Epidermal melanocyte (primary cell): ENCODE data around the gene RFXANK.
"Not testable (repeated sequence)": the region's sequence is repeated elsewhere in the genome, so short reads cannot be mapped to it uniquely, and the experiment has no call there.

ENCODE experiments used
- DNase-seq: peaks from one replicate; pipeline ENCODE4 v3.0.0; 2011; ENCODE audit warnings: low spot score; ENCODE audit not compliant: insufficient read length

RFXANK gene

GRCh38 chr19:19169236-19170052 lies 22.6 kb upstream of the RFXANK start:
- DNase-seq = no peak

- no peak for DNase-seq
Measured at GRCh38 chr19:19170053-19170872, 21.8 kb upstream of the RFXANK start, which contains the start of gene MEF2B. Gene MEF2B, minus strand, starts transcription at chr19:19170263. Its CDS starts 19,528 bp downstream, at chr19:19150735.

- no peak for DNase-seq
Measured at GRCh38 chr19:19170873-19171672, 21.0 kb upstream of the RFXANK start.

DNA sequence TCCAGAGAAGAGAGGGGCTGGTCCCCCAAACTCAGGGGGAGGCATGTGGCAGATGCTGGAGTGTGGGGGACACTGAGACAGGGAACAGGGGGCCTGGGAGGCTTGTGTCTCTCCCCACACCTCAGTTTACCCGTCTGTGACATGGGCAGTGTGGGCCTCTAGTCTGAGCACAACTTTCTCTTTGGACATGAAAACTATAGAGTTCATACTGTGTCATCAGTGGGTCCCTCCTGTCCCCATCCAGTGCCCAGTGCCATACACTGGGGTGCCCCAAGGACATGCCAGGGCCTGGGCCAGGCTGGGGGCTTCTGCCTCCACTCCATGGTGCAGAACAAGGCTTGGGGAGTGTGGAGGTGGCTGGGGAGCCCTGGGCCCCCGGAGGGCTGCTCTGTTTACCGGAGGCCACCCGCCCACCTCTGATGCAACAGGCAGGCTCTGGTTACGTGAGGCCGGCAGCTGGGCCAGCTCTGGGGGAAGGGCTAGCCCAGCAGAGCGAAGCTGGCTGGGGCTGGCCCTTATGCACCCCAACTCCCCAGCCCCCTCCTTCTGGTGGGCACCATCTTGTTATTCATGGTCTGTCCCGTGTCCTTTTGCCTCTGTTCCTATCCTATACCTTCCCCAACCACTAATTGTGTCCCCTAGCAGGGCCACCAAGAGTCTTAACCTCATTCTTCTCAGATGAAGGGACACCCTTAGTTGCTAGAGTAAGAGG lies 20.1 kb upstream of the RFXANK start:
- no peak for DNase-seq

GRCh38 chr19:19173243-19173642 lies 18.8 kb upstream of the RFXANK start:
- not testable (repeated sequence) for DNase-seq

GRCh38 chr19:19176950-19177349 lies 15.1 kb upstream of the RFXANK start:
- DNase-seq = no peak

GRCh38 chr19:19179548-19180441 lies 12.3 kb upstream of the RFXANK start:
- DNase-seq = no peak

DNA sequence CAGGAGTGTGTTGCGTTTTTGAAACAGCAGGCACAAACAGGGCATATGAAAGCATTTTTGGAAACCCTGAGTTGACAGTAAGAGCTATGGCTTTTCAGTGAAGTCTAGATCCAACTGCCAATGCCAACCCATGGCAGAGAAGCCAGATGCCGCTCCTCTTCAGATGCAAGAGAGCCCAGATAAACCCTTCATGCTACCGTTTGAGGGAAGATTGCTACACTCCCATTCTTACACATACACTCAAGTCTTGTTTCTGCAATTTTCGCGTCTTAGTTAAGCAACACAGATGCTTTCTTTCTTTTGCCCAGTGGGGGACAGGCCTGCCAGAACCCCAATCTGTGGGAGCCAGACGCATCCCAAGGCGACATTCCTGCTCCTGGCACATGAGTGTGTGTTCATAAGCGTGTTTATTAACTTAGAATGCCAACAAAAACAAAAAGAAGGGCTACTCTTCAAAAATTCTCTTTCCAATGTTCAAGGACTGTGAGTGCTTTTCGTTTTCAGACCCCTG lies 10.5 kb upstream of the RFXANK start:
- DNase-seq = no peak

- DNase-seq = no peak
Measured at GRCh38 chr19:19185853-19186740, 6.0 kb upstream of the RFXANK start.

DNA sequence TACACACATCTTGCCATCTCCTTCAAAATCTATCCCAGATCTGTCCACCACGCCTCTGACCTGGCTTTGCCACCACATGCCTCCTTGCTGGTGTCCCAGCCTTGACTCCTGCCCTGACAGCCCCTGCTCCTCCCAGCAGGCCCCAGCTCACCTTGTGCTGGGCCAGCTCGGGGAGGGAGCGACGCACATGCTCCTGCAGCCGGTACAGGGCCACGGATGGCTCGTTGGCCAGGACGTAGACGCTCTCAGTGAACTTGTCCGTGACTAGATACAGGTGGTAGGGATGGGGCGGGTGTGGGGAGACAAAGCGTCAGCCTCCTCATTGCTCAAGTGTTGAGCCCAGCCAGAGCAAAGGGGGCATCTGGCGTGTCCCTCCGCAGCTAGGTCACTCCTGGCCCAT lies 5.3 kb upstream of the RFXANK start:
- no peak for DNase-seq

DNA sequence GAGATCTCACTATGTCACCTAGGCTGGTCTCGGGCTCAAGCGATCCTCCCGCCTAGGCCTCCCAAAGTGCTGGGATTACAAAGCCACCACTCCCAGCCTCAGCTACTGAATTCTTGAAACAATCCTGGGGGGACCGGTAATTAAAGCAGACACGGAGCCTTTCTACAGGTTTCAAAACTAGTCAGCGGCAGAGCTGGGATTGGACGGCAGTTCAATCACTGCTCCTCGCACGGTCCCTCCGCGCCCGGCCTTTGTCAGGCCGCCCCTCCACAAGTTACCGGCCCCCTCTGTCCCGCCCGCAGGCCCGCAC lies 335 bp upstream of the RFXANK start:
- no peak for DNase-seq

DNA sequence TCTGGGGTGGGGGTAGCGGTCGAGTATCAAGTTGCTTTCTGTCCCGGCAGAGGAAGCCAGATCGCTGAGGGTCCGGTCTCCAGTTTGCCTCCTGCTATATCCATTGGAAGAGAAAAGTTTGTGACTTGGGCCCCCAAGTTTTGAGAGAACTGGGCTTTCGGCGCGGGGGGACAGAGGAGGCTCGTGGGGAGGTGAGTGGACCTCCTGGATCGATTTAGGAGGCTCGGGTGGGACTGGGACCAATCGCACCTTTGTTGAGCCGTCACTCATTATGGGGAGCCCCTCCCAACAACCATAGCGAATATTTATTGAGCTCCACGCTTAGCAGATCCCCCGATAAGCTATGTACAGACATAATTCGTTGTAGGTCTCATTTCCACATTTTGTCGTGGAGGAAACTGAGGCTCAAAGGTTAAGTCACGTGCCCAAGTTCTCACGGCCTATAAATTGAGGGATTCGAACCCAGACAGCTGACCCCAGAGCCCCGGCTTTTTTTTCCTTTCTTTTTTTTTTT lies 909 bp downstream of the RFXANK start:
- DNase-seq = no peak

DNA sequence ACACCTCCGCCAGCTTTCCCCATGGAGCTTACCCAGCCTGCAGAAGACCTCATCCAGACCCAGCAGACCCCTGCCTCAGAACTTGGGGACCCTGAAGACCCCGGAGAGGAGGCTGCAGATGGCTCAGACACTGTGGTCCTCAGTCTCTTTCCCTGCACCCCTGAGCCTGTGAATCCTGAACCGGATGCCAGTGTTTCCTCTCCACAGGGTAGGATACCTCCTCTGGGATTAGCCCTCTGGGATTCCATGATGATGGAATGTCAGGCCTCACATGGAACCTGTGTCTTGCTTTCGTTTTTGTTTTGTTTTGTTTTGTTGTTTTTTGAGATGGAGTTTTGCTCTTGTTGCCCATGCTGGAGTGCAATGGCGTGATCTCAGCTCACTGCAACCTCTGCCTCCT lies 1.9 kb downstream of the RFXANK start:
- no peak for DNase-seq

DNA sequence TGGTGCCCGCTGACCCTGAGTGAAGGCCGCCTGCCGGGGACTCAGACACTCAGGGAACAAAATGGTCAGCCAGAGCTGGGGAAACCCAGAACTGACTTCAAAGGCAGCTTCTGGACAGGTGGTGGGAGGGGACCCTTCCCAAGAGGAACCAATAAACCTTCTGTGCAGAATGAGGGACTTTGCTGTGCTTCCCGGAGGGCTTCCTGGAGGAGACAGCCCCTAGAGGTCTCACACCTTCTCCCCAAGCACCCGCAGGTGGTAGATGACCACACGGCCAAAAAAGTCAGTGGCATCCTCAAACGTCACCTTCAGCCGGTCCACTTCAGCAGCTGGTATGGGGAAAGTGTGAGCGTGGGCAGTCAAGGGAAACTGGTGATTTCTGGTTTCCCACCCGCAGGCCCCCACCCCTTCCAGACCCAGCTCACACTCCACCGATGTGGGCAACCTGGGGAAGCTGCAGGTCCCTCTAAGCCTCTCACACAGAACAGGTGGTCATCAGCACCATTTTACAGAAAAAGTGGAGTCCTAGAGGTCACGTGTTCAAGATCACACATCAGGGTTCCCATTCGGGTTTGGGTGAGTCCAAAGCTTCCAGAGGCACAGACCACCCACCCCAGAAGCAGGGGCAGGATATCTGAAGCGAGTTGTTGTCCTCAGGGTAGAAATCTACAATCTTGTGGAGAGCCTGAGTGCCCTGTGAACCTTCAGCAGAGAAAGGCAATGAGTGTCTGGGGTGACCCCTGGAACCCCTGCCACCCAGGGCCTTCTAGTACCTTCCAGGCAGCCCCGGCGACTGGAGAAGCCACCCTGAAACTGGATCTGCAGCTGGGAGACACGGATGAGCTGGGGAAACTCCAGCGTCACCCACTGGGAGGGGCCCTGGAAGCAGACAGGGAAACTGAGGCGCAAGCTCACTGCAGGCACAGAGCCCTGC lies 9.9 kb downstream of the RFXANK start:
- no peak for DNase-seq

- DNase-seq = no peak
Measured at GRCh38 chr19:19202707-19203011, 10.6 kb downstream of the RFXANK start.

DNA sequence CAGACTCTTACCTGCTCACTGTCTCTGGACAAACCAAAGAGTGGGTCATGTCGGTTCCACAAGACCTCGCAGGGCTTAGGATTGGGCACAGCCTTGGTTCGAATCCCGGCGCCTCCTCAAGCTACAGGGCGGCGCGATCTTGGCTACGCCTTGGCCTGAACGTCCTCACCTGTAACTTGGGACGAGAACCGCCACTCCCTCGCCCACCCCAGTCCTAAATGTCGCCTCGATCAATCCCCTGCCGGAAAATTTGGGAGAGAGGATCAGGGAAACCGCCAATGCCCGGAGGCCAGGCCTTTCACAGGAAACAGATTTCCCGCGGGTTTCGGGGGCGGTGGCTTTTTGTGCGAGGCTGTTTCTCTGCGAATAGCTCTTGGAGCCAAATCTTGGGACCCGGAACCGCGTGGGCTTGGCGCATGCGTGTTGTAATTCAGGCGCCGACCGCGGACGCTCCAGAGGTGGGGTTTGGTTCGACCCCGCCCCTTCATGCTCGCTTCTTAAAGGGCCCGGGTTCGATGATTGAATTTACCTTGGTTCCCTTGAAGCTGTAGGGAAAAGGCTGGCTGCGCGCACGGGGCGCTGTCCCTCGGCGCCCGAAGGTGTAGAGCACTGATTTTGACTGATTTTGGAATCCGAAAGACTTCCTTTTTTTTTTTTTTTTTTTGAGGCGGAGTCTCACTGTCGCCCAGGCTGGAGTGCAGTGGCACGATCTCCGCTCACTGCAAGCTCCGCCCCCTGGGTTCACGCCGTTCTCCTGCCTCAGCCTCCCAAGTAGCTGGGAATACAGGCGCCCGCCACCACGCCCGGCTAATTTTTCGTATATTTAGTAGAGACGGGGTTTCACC lies 11.2 kb downstream of the RFXANK start, which contains the start of gene NR2C2AP:
NR2C2AP (minus strand) TSS at position 403 of the 845 bp plus-strand sequence; CDS start at position 49, 354 bp downstream.
- DNase-seq = peak; percentile 99

DNA sequence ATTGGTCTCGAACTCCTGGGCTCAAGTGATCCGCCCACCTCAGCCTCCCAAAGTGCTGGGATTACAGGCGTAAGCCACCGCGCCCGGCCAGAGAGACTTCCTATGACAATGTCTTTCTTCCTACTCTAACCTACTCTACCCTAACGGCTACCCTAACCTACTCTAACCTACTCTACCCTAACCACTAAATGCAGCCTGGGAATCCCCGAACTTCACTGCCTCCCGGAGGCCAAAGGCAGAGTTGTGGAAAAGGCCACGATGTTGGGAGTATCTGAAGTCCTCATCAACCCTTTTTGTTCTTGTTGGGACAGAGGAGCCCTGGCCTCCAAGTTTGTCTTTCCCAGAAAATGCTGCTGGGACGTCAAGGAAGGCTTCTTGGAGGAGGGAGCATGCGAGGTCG lies 12.1 kb downstream of the RFXANK start:
- DNase-seq = no peak
